RWPE2 (cell line): ENCODE data around the gene ARHGEF4.
"Not testable (repeated sequence)": the region's sequence is repeated elsewhere in the genome, so short reads cannot be mapped to it uniquely, and the experiment has no call there.

Experiments used
- ATAC-seq: fragments of 200-7000 bp; cut with Tn5 transposase; 3 replicates; pipeline ENCODE4 v1.9.1; 2021; ENCODE audit warnings: low read depth
- DNase-seq: peaks from one replicate; pipeline ENCODE4 v3.0.0-alpha.2; 2020; ENCODE audit warnings: low spot score
- H3K27ac ChIP-seq: fragments of 450-650 bp; 2 replicates; pipeline ENCODE4 v1.5.1; 2017; ENCODE audit warnings: mild to moderate bottlenecking; ENCODE audit not compliant: poor library complexity, severe bottlenecking
- H3K27me3 ChIP-seq: fragments of 250-450 bp; sonication (Bioruptor Pico); 2 replicates; pipeline ENCODE4 v1.5.1; 2021; ENCODE audit warnings: mild to moderate bottlenecking, moderate library complexity; ENCODE audit not compliant: insufficient read depth, poor library complexity, severe bottlenecking
- H3K36me3 ChIP-seq: fragments of 250-450 bp; sonication (Bioruptor Pico); 2 replicates; pipeline ENCODE4 v1.5.1; 2020; ENCODE audit warnings: low read depth, mild to moderate bottlenecking, moderate library complexity
- H3K4me1 ChIP-seq: fragments of 250-450 bp; sonication (Bioruptor Pico); 2 replicates; pipeline ENCODE4 v1.5.1; 2021; ENCODE audit warnings: mild to moderate bottlenecking, moderate library complexity; ENCODE audit not compliant: insufficient read depth, poor library complexity, severe bottlenecking
- H3K4me3 ChIP-seq: fragments of 250-450 bp; sonication (Bioruptor Pico); 2 replicates; pipeline ENCODE4 v1.5.1; 2021; ENCODE audit warnings: mild to moderate bottlenecking, moderate library complexity; ENCODE audit not compliant: severe bottlenecking
- H3K9me3 ChIP-seq: fragments of 250-450 bp; sonication (Bioruptor Pico); 2 replicates; pipeline ENCODE4 v1.5.1; 2021; ENCODE audit warnings: mild to moderate bottlenecking, moderate library complexity; ENCODE audit not compliant: severe bottlenecking
- TF ChIP-seq, protein P1 (sequence below): fragments of 450-650 bp; IDR thresholded peaks from one replicate; pipeline ENCODE4 v1.5.1; 2017; ENCODE audit warnings: mild to moderate bottlenecking, moderate library complexity; ENCODE audit not compliant: poor library complexity, severe bottlenecking

The ARHGEF4 gene

DNA sequence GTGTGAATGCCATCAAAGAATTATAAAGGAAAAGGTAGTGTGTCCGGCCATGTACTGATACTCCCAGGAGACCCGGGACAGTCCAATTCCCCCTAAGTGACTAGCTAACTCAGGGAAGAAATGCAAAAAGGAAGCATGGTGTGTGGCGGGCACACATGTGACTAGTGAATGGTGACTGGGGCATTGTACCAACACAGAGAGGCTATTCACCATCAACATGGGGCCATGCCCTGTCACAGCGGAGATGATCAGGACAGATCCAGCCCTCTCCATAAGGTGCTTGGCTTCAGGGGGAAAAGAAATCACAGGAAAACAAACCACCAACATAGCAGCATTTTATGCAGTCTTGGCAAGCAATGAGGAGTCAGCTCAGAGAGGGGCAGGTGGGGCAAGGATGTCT lies 222.2 kb downstream of the ARHGEF4 start:
- H3K9me3 ChIP-seq = no peaks in the 10 kb centered on the region
- ATAC-seq = no peak
- H3K36me3 ChIP-seq = peaks cover 72% of the 10 kb centered on the region
- H3K4me3 ChIP-seq = no peak overlapping the region
- TF ChIP-seq, protein P1, sequence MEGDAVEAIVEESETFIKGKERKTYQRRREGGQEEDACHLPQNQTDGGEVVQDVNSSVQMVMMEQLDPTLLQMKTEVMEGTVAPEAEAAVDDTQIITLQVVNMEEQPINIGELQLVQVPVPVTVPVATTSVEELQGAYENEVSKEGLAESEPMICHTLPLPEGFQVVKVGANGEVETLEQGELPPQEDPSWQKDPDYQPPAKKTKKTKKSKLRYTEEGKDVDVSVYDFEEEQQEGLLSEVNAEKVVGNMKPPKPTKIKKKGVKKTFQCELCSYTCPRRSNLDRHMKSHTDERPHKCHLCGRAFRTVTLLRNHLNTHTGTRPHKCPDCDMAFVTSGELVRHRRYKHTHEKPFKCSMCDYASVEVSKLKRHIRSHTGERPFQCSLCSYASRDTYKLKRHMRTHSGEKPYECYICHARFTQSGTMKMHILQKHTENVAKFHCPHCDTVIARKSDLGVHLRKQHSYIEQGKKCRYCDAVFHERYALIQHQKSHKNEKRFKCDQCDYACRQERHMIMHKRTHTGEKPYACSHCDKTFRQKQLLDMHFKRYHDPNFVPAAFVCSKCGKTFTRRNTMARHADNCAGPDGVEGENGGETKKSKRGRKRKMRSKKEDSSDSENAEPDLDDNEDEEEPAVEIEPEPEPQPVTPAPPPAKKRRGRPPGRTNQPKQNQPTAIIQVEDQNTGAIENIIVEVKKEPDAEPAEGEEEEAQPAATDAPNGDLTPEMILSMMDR = no peak
- peaks cover 8% of the 10 kb centered on the region for H3K4me1 ChIP-seq
- H3K27me3 ChIP-seq = no peaks in the 10 kb centered on the region
- H3K27ac ChIP-seq = no peak overlapping the region
- no peak for DNase-seq

DNA sequence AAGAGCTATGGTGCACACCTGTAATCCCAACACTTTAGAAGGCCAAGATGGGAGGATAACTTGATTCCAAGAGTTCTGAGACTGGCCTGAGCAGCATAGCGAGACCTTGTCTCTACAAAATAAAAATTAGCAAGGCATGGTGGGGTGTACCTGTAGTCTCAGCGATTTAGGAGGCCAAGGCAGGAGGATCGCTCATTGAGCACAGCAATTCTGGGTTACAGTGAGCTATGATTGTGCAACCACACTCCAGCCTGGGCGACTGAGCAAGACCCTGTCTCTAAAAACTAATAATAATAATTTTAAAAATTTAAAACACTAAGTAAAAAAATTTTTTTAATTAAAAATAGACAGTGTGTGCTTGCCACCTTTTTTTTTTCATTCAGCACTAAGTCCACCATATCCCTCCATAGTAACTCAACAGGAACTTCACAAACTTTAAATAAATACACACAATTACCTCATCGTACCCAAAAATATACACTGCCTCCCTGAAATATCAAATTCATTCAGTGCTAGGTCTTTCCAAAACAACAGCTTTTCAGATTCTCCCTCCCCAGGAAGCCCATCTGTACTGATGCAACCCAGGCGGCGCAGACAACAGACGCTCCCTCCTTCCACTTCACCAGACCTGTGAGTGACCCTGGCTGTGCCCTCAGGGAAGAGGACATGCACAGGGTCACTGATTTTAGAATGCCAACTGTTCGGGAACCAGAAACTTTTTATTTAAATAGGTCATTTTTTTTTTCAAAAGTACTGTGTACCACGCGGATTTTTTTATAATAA lies 227.0 kb downstream of the ARHGEF4 start:
- H3K27ac ChIP-seq = no peak overlapping the region
- ATAC-seq = no peak
- H3K4me3 ChIP-seq = no peak overlapping the region
- H3K27me3 ChIP-seq = no peaks in the 10 kb centered on the region
- no peak for DNase-seq
- H3K4me1 ChIP-seq = peaks cover 8% of the 10 kb centered on the region
- TF ChIP-seq, protein P1 = no peak
- H3K36me3 ChIP-seq = peaks cover 60% of the 10 kb centered on the region
- H3K9me3 ChIP-seq = no peaks in the 10 kb centered on the region

GRCh38 chr2:131064589-131065512 lies 228.1 kb downstream of the ARHGEF4 start:
- ATAC-seq = no peak
- H3K27me3 ChIP-seq = no peaks in the 10 kb centered on the region
- peaks cover 58% of the 10 kb centered on the region for H3K36me3 ChIP-seq
- DNase-seq = no peak
- TF ChIP-seq, protein P1 = no peak
- no peak overlapping the region for H3K27ac ChIP-seq
- H3K9me3 ChIP-seq = no peaks in the 10 kb centered on the region
- no peak overlapping the region for H3K4me3 ChIP-seq
- peaks cover 8% of the 10 kb centered on the region for H3K4me1 ChIP-seq

DNA sequence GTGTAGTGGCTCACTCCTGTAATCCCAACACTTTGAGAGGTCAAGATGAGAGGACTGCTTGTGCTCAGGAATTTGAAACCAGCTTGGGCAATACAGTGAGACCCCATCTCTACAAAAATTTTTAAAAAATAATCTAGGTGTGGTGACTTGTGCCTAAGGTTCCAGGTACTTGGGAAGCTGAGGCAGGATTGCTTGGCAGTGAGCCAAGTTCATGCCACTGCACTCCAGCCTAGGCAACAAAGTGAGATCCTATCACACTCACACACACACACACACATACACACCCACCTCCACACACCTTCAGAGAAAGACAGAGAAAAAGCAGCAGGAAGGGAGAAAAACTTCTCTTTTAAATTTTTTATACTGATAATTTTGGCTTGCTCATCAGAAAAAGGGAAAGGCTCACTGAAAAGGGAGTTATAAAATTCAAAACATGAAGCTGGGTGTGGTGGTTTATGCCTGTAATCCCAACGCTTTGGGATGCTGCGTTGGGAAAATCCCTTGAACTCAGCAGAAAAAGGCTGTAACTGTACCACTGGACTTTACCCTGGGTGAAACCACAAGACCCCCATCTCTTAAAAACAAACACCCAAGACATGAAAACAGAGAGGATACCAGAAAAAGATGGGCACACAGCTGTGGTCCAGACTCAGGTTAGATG lies 230.9 kb downstream of the ARHGEF4 start:
- TF ChIP-seq, protein P1 = no peak
- no peak overlapping the region for H3K4me3 ChIP-seq
- H3K9me3 ChIP-seq = no peaks in the 10 kb centered on the region
- DNase-seq (no peak), ATAC-seq (no peak)
- H3K27ac ChIP-seq = no peak overlapping the region
- H3K27me3 ChIP-seq = no peaks in the 10 kb centered on the region
- peaks cover 3% of the 10 kb centered on the region for H3K4me1 ChIP-seq
- peaks cover 77% of the 10 kb centered on the region for H3K36me3 ChIP-seq

GRCh38 chr2:131068172-131068571 lies 231.5 kb downstream of the ARHGEF4 start:
- not testable (repeated sequence) for H3K27me3 ChIP-seq, ATAC-seq, H3K27ac ChIP-seq, DNase-seq, H3K4me3 ChIP-seq, H3K4me1 ChIP-seq, H3K9me3 ChIP-seq
- H3K36me3 ChIP-seq = peaks cover 81% of the 10 kb centered on the region

GRCh38 chr2:131075578-131075977 lies 238.9 kb downstream of the ARHGEF4 start:
- peaks cover 90% of the 10 kb centered on the region for H3K36me3 ChIP-seq
- H3K27me3 ChIP-seq, H3K27ac ChIP-seq, DNase-seq, H3K9me3 ChIP-seq, H3K4me1 ChIP-seq, ATAC-seq, H3K4me3 ChIP-seq: not testable (repeated sequence)
